ENCODE results near the gene UBE2M.
A peak's percentile ranks its signal among the peaks of the same experiment; 100 is the strongest.

The UBE2M gene

GRCh38 chr19:58519087-58519354 is 39.4 kb downstream of the UBE2M start:
- TF ChIP-seq, protein P1, sequence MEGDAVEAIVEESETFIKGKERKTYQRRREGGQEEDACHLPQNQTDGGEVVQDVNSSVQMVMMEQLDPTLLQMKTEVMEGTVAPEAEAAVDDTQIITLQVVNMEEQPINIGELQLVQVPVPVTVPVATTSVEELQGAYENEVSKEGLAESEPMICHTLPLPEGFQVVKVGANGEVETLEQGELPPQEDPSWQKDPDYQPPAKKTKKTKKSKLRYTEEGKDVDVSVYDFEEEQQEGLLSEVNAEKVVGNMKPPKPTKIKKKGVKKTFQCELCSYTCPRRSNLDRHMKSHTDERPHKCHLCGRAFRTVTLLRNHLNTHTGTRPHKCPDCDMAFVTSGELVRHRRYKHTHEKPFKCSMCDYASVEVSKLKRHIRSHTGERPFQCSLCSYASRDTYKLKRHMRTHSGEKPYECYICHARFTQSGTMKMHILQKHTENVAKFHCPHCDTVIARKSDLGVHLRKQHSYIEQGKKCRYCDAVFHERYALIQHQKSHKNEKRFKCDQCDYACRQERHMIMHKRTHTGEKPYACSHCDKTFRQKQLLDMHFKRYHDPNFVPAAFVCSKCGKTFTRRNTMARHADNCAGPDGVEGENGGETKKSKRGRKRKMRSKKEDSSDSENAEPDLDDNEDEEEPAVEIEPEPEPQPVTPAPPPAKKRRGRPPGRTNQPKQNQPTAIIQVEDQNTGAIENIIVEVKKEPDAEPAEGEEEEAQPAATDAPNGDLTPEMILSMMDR (conservative IDR thresholded peaks at IDR 0.05; ENCODE audit: control insufficient read depth, insufficient read depth, low read depth, low read length), result peak; percentile 72
- peak overlapping the region; percentile 79 for H3K4me3 ChIP-seq (ENCODE audit: control insufficient read depth, low read depth, low read length)
- peak; percentile 71 for DNase-seq (ENCODE audit: low read depth)

- peak overlapping the region; percentile 79 for H3K4me3 ChIP-seq (ENCODE audit: control insufficient read depth, low read depth, low read length)
- TF ChIP-seq, protein P1 (conservative IDR thresholded peaks at IDR 0.05; ENCODE audit: control insufficient read depth, insufficient read depth, low read depth, low read length), result no peak
- DNase-seq (ENCODE audit: low read depth), result no peak
Observed at GRCh38 chr19:58518256-58519086, 39.9 kb downstream of the UBE2M start.

- no peak overlapping the region for H3K4me3 ChIP-seq (ENCODE audit: control insufficient read depth, low read depth, low read length)
- TF ChIP-seq, protein P1 (conservative IDR thresholded peaks at IDR 0.05; ENCODE audit: control insufficient read depth, insufficient read depth, low read depth, low read length), result no peak
- no peak for DNase-seq (ENCODE audit: low read depth)
Observed at GRCh38 chr19:58516964-58517833, 41.2 kb downstream of the UBE2M start.

GRCh38 chr19:58516246-58516836 is 42.1 kb downstream of the UBE2M start:
- DNase-seq (ENCODE audit: low read depth), result no peak
- no peak overlapping the region for H3K4me3 ChIP-seq (ENCODE audit: control insufficient read depth, low read depth, low read length)
- TF ChIP-seq, protein P1 (conservative IDR thresholded peaks at IDR 0.05; ENCODE audit: control insufficient read depth, insufficient read depth, low read depth, low read length), result no peak

- no peak for DNase-seq (ENCODE audit: low read depth)
- no peak overlapping the region for H3K4me3 ChIP-seq (ENCODE audit: control insufficient read depth, low read depth, low read length)
- TF ChIP-seq, protein P1 (conservative IDR thresholded peaks at IDR 0.05; ENCODE audit: control insufficient read depth, insufficient read depth, low read depth, low read length), result no peak
Observed at GRCh38 chr19:58515259-58515658, 43.2 kb downstream of the UBE2M start.

- TF ChIP-seq, protein P1 (conservative IDR thresholded peaks at IDR 0.05; ENCODE audit: control insufficient read depth, insufficient read depth, low read depth, low read length), result no peak
- H3K4me3 ChIP-seq (ENCODE audit: control insufficient read depth, low read depth, low read length), result peak overlapping the region; percentile 52
- DNase-seq (ENCODE audit: low read depth), result no peak
Observed at GRCh38 chr19:58514564-58515022, 43.8 kb downstream of the UBE2M start.
